Activated CD4-positive, alpha-beta T cell treated with anti-CD3 and anti-CD28 coated beads, Interleukin-2, Interleukin-6, amounts not matched to agents 100 ng/mL and 50 ng/mL, durations not matched to agents 16 hours and 8 hours (primary cell): ENCODE results near the gene MFAP3L.
"Not testable (repeated sequence)": the region's sequence is repeated elsewhere in the genome, so short reads cannot be mapped to it uniquely, and the experiment has no call there.

Source experiments
- DNase-seq: peaks from one replicate; pipeline ENCODE4 v3.0.0-alpha.2; 2020

MFAP3L gene

GRCh38 chr4:169986369-169986768 is 39.8 kb downstream of the MFAP3L start:
- no peak for DNase-seq

- no peak for DNase-seq
These were observed 40.3 kb downstream of the MFAP3L start for GRCh38 chr4:169985881-169986280.

GRCh38 chr4:169984745-169985144 is 41.5 kb downstream of the MFAP3L start:
- DNase-seq: no peak

GRCh38 chr4:169984173-169984572 is 42.0 kb downstream of the MFAP3L start:
- DNase-seq: no peak

- DNase-seq: no peak
These were observed 49.2 kb downstream of the MFAP3L start for GRCh38 chr4:169976951-169977350.

- no peak for DNase-seq
These were observed 50.1 kb downstream of the MFAP3L start for GRCh38 chr4:169975838-169976796.

GRCh38 chr4:169975131-169975837 is 50.9 kb downstream of the MFAP3L start:
- no peak for DNase-seq

- DNase-seq: no peak
These were observed 54.7 kb downstream of the MFAP3L start for GRCh38 chr4:169971456-169972015.

- peak; percentile 43 for DNase-seq
These were observed 57.2 kb downstream of the MFAP3L start for GRCh38 chr4:169968999-169969398.

- no peak for DNase-seq
These were observed 62.2 kb downstream of the MFAP3L start for GRCh38 chr4:169963998-169964397.

- no peak for DNase-seq
These were observed 66.9 kb downstream of the MFAP3L start for GRCh38 chr4:169959254-169959653.

GRCh38 chr4:169958629-169959028 is 67.6 kb downstream of the MFAP3L start:
- DNase-seq: no peak

GRCh38 chr4:169957785-169958184 is 68.4 kb downstream of the MFAP3L start:
- DNase-seq: no peak

- no peak for DNase-seq
These were observed 69.9 kb downstream of the MFAP3L start for GRCh38 chr4:169956091-169956843.

- DNase-seq: no peak
These were observed 70.7 kb downstream of the MFAP3L start for GRCh38 chr4:169955521-169955920.

- no peak for DNase-seq
These were observed 73.8 kb downstream of the MFAP3L start for GRCh38 chr4:169952236-169953002.

- no peak for DNase-seq
These were observed 77.9 kb downstream of the MFAP3L start for GRCh38 chr4:169948271-169948670.

- DNase-seq: no peak
These were observed 80.6 kb downstream of the MFAP3L start for GRCh38 chr4:169945636-169946035.

GRCh38 chr4:169943601-169944000 is 82.6 kb downstream of the MFAP3L start:
- DNase-seq: not testable (repeated sequence)

- no peak for DNase-seq
These were observed 85.1 kb downstream of the MFAP3L start for GRCh38 chr4:169941141-169941540.

GRCh38 chr4:169940460-169940859 is 85.7 kb downstream of the MFAP3L start:
- DNase-seq: no peak
